WTC11 (cell line): ENCODE data around the gene C3orf18. TPM values are rescaled to one million over a fixed set of nuclear protein-coding genes. Genes with fewer than 3 reads are reported as not detected.

ENCODE experiments used
- ATAC-seq: fragments of 200-7000 bp; cut with Tn5 transposase; 2 replicates; pipeline ENCODE4 v1.10.0; 2021; ENCODE audit warnings: mild to moderate bottlenecking, moderate library complexity
- CTCF ChIA-PET: fragments of 300-600 bp; sonication (Branson Sonifier 250); formaldehyde crosslinking; loops from one replicate; lab custom pipeline; 2021; ENCODE audit warnings: antibody characterized with exemption; lab: Charles Lee
- POLR2A ChIA-PET: fragments of 350-600 bp; sonication (Branson Sonifier 250); formaldehyde crosslinking; loops from one replicate; lab custom pipeline; 2021; ENCODE audit warnings: antibody characterized with exemption; lab: Charles Lee
- DNase-seq: peaks from one replicate; pipeline ENCODE4 v3.0.0; 2021; ENCODE audit warnings: low spot score
- H3K27ac Mint-ChIP-seq: 2 replicates; pipeline ENCODE4 v1.8.0; 2021; ENCODE audit warnings: mixed read lengths
- H3K27me3 Mint-ChIP-seq: 2 replicates; pipeline ENCODE4 v1.8.0; 2021; ENCODE audit warnings: low read depth, mild to moderate bottlenecking, moderate library complexity, mixed read lengths
- H3K36me3 Mint-ChIP-seq: 2 replicates; pipeline ENCODE4 v1.8.0; 2021; ENCODE audit warnings: mixed read lengths
- H3K4me1 Mint-ChIP-seq: 2 replicates; pipeline ENCODE4 v1.8.0; 2022; ENCODE audit warnings: mixed read lengths
- H3K4me3 Mint-ChIP-seq: 2 replicates; pipeline ENCODE4 v1.8.0; 2021; ENCODE audit warnings: mild to moderate bottlenecking, moderate library complexity, mixed read lengths
- H3K9me3 Mint-ChIP-seq: 2 replicates; pipeline ENCODE4 v1.8.0; 2021; ENCODE audit warnings: mixed read lengths
- CREM ChIP-seq: sonication (generic); formaldehyde crosslinking; IDR thresholded peaks from 2 replicates; pipeline ENCODE4 v1.8.1; 2022; ENCODE audit warnings: mild to moderate bottlenecking, missing genetic modification reagents, moderate library complexity
- GTF2I ChIP-seq: fragments of 250-450 bp; sonication (Bioruptor Pico); conservative IDR thresholded peaks from 2 replicates; pipeline ENCODE4 v1.4.0; 2021; ENCODE audit warnings: mild to moderate bottlenecking
- OVOL2 ChIP-seq: fragments of 250-450 bp; sonication (Bioruptor Pico); IDR thresholded peaks from 2 replicates; pipeline ENCODE4 v1.9.0; 2021; ENCODE audit warnings: mild to moderate bottlenecking, borderline replicate concordance
- PRRX2 ChIP-seq: fragments of 250-450 bp; sonication (Bioruptor Pico); IDR thresholded peaks from 2 replicates; pipeline ENCODE4 v1.8.0; 2021; ENCODE audit warnings: mild to moderate bottlenecking
- TEAD4 ChIP-seq: sonication (generic); formaldehyde crosslinking; IDR thresholded peaks from 2 replicates; pipeline ENCODE4 v1.8.0; 2022; ENCODE audit warnings: mild to moderate bottlenecking, missing genetic modification reagents
- ZNF232 ChIP-seq: sonication (generic); formaldehyde crosslinking; IDR thresholded peaks from 2 replicates; pipeline ENCODE4 v1.8.0; 2022; ENCODE audit warnings: mild to moderate bottlenecking, missing genetic modification reagents
- ZNF396 ChIP-seq: fragments of 250-450 bp; sonication (Bioruptor Pico); IDR thresholded peaks from 2 replicates; pipeline ENCODE4 v1.8.0; 2021; ENCODE audit warnings: mild to moderate bottlenecking, moderate library complexity, borderline replicate concordance
- ZNF423 ChIP-seq: fragments of 250-450 bp; sonication (Bioruptor Pico); IDR thresholded peaks from 2 replicates; pipeline ENCODE4 v2.1.2; 2022; ENCODE audit warnings: mild to moderate bottlenecking, moderate library complexity
- total RNA-seq: library from RNA; stranded (reverse); gene quantifications from 3 replicates; pipeline ENCODE4 v1.2.3, GENCODE V29; 2021
- TF ChIP-seq, protein P1 (sequence below): sonication (generic); formaldehyde crosslinking; IDR thresholded peaks from 2 replicates; pipeline ENCODE4 v1.8.0; 2022; ENCODE audit warnings: mild to moderate bottlenecking, missing genetic modification reagents
- TF ChIP-seq, protein P2 (sequence below): fragments of 250-450 bp; sonication (Bioruptor Pico); conservative IDR thresholded peaks from 2 replicates; pipeline ENCODE4 v1.9.0; 2021; ENCODE audit warnings: mild to moderate bottlenecking
- TF ChIP-seq, protein P3 (sequence below): fragments of 200-600 bp; IDR thresholded peaks from 2 replicates; pipeline ENCODE4 v1.8.0; 2022; ENCODE audit warnings: antibody characterized with exemption
- TF ChIP-seq, protein P4 (sequence below): sonication (generic); formaldehyde crosslinking; IDR thresholded peaks from 2 replicates; pipeline ENCODE4 v1.8.1; 2022; ENCODE audit warnings: low read depth, mild to moderate bottlenecking, moderate library complexity, missing genetic modification reagents, borderline replicate concordance
- TF ChIP-seq, protein P5 (sequence below): sonication (generic); formaldehyde crosslinking; IDR thresholded peaks from 2 replicates; pipeline ENCODE4 v1.8.0; 2022; ENCODE audit warnings: mild to moderate bottlenecking, missing genetic modification reagents
- TF ChIP-seq, protein P6 (sequence below): sonication (generic); formaldehyde crosslinking; conservative IDR thresholded peaks from 2 replicates; pipeline ENCODE4 v1.8.1; 2023; ENCODE audit warnings: mild to moderate bottlenecking, low read depth, missing genetic modification reagents, moderate library complexity

The C3orf18 gene
- total RNA-seq, 1 experiment from 2014 or later = 12.1 TPM

DNA sequence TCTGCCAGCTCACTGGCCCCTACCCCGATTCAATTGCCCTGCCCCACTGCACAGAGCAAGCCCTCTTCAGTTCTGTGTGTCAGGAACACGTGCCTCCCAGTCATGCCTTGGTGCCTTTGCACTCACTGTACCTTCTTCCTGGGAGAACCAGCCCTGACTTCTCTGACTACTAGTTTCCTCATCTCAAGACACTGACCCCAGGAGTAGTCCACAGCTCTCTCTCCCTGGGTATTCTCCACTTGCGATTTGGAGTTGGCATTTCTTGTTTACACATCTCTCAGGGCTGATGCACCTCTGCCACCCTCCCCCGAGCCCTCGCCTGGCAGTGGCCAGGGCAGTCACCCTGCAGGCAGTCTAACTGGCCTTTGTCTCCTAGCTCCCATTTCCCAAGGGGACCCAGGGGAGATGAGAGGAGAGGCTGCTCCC, 38.4 kb upstream of the C3orf18 start:
- H3K9me3 Mint-ChIP-seq = no peaks in the 10 kb centered on the region
- H3K36me3 Mint-ChIP-seq = no peaks in the 10 kb centered on the region
- TF ChIP-seq OVOL2 (CRISPR knock-in tag) = no peak
- TF ChIP-seq, protein P1, sequence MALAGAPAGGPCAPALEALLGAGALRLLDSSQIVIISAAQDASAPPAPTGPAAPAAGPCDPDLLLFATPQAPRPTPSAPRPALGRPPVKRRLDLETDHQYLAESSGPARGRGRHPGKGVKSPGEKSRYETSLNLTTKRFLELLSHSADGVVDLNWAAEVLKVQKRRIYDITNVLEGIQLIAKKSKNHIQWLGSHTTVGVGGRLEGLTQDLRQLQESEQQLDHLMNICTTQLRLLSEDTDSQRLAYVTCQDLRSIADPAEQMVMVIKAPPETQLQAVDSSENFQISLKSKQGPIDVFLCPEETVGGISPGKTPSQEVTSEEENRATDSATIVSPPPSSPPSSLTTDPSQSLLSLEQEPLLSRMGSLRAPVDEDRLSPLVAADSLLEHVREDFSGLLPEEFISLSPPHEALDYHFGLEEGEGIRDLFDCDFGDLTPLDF (CRISPR knock-in tag) = no peak
- no peak for TF ChIP-seq ZNF423
- TF ChIP-seq ZNF232 = no peak
- TF ChIP-seq, protein P2, sequence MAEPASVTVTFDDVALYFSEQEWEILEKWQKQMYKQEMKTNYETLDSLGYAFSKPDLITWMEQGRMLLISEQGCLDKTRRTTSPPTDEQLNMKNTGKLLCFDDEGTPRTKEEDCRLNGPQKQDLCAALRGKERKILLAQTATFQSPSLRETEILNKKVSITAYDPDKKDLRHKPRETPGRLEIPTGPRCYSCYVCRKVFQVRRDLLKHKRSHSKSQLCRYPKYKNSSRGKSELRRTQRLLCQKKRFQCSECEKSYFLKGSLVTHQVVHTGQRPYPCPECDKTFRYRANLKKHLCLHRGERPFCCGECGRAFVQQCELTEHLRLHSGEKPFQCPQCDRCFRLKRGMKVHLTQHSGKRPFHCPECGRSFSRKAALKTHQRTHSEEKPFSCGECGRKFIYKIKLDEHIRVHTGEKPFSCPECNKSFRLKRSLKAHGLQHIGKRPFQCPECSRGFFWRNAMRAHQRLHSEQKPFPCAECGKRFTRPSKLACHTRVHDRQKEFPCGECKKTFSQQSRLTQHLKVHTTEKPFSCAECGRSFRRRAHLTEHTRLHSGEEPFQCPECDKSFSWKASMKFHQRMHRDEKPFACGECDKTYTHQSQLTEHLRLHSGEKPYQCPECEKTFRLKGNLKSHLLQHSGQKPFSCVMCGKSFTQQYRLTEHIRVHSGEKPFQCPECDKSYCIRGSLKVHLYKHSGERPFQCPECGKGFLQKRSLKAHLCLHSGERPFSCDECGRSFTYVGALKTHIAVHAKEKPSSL (CRISPR knock-in tag) = no peak
- TF ChIP-seq, protein P3, sequence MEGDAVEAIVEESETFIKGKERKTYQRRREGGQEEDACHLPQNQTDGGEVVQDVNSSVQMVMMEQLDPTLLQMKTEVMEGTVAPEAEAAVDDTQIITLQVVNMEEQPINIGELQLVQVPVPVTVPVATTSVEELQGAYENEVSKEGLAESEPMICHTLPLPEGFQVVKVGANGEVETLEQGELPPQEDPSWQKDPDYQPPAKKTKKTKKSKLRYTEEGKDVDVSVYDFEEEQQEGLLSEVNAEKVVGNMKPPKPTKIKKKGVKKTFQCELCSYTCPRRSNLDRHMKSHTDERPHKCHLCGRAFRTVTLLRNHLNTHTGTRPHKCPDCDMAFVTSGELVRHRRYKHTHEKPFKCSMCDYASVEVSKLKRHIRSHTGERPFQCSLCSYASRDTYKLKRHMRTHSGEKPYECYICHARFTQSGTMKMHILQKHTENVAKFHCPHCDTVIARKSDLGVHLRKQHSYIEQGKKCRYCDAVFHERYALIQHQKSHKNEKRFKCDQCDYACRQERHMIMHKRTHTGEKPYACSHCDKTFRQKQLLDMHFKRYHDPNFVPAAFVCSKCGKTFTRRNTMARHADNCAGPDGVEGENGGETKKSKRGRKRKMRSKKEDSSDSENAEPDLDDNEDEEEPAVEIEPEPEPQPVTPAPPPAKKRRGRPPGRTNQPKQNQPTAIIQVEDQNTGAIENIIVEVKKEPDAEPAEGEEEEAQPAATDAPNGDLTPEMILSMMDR = no peak
- TF ChIP-seq, protein P4, sequence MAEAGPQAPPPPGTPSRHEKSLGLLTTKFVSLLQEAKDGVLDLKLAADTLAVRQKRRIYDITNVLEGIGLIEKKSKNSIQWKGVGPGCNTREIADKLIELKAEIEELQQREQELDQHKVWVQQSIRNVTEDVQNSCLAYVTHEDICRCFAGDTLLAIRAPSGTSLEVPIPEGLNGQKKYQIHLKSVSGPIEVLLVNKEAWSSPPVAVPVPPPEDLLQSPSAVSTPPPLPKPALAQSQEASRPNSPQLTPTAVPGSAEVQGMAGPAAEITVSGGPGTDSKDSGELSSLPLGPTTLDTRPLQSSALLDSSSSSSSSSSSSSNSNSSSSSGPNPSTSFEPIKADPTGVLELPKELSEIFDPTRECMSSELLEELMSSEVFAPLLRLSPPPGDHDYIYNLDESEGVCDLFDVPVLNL (CRISPR knock-in tag) = no peak
- no peak for TF ChIP-seq TEAD4 (CRISPR knock-in tag)
- no peak for TF ChIP-seq PRRX2 (CRISPR knock-in tag)
- TF ChIP-seq ZNF396 (CRISPR knock-in tag) = no peak
- TF ChIP-seq CREM (CRISPR knock-in tag) = no peak
- TF ChIP-seq, protein P5, sequence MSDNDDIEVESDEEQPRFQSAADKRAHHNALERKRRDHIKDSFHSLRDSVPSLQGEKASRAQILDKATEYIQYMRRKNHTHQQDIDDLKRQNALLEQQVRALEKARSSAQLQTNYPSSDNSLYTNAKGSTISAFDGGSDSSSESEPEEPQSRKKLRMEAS (CRISPR knock-in tag) = no peak
- TF ChIP-seq, protein P6, sequence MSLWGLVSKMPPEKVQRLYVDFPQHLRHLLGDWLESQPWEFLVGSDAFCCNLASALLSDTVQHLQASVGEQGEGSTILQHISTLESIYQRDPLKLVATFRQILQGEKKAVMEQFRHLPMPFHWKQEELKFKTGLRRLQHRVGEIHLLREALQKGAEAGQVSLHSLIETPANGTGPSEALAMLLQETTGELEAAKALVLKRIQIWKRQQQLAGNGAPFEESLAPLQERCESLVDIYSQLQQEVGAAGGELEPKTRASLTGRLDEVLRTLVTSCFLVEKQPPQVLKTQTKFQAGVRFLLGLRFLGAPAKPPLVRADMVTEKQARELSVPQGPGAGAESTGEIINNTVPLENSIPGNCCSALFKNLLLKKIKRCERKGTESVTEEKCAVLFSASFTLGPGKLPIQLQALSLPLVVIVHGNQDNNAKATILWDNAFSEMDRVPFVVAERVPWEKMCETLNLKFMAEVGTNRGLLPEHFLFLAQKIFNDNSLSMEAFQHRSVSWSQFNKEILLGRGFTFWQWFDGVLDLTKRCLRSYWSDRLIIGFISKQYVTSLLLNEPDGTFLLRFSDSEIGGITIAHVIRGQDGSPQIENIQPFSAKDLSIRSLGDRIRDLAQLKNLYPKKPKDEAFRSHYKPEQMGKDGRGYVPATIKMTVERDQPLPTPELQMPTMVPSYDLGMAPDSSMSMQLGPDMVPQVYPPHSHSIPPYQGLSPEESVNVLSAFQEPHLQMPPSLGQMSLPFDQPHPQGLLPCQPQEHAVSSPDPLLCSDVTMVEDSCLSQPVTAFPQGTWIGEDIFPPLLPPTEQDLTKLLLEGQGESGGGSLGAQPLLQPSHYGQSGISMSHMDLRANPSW (CRISPR knock-in tag) = no peak
- TF ChIP-seq GTF2I (CRISPR knock-in tag) = no peak
- TF ChIP-seq, all 79 proteins: peak for 0
- ChIA-PET CTCF (interaction anchor here (1.3 kb wide), 1 partner anchor 47 kb away, joined by 3 read pairs; no protein-coding TSS in a partner anchor), POLR2A (no interaction called here)
- DNase-seq (no peak), ATAC-seq (no peak)
- no peak overlapping the region for H3K4me3 Mint-ChIP-seq
- peaks cover 5% of the 10 kb centered on the region; the same call in 1 of the 2 replicates for H3K4me1 Mint-ChIP-seq
- H3K27ac Mint-ChIP-seq = no peak overlapping the region
- H3K27me3 Mint-ChIP-seq = peaks cover 15% of the 10 kb centered on the region
